ENCODE measurements around the gene RBM26.

The RBM26 gene

DNA sequence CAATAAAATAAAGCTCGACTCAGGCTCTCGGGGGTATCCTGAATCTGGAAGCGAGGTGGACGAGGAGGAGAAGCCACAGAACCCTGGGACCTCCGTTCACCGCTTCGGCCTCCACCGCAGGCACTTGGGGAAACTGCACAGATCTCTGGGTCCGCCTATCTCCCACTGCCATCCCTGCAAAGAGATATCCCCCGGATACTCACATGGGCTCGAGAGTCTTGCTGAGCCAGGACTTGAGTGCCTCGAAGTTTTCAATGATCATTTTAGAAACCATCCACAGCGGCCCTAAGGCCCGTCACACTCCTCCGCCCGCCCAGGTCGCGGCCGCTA, 589 bp downstream of the RBM26 start:
- H3K36me3 ChIP-seq (replicated peaks in 1 of 2; ENCODE audit: control insufficient read depth in 2 of 2, insufficient read depth in 2 of 2, low read length in 2 of 2), result peaks cover 0 to 36% of the 10 kb centered on the region in 2 donors
- H3K4me3 ChIP-seq (ENCODE audit: low read length in 2 of 2), result peak overlapping the region; percentile 96 to 97
- DNase-seq (ENCODE audit: low spot score), result no peak
- no peak overlapping the region for H2BK12ac ChIP-seq (ENCODE audit: low read length)
- no peaks in the 10 kb centered on the region for H3K27me3 ChIP-seq (ENCODE audit: control insufficient read depth in 3 of 3, insufficient read depth in 3 of 3, low read depth in 1 of 3, low read length in 3 of 3)
- H3K27ac ChIP-seq (replicated peaks; ENCODE audit: low read length), result peak overlapping the region; percentile 95
- no peak overlapping the region for H3K23ac ChIP-seq (ENCODE audit: low read depth, low read length, poor library complexity)
- no peak overlapping the region for H3K4ac ChIP-seq (ENCODE audit: low read length)
- H2BK120ac ChIP-seq (ENCODE audit: low read depth, low read length), result no peak overlapping the region
- H3K9me3 ChIP-seq (replicated peaks in 1 of 2; ENCODE audit: control insufficient read depth in 2 of 2, insufficient read depth in 1 of 2, low read depth in 1 of 2, low read length in 2 of 2), result peaks cover 0 to 11% of the 10 kb centered on the region in 2 donors
- no peaks in the 10 kb centered on the region for H3K79me1 ChIP-seq (ENCODE audit: low read depth, low read length)
- peak overlapping the region; percentile 98 for H2AFZ ChIP-seq (ENCODE audit: low read length)
- peak overlapping the region; percentile 42 for H3K4me2 ChIP-seq (ENCODE audit: insufficient read depth, low read length, poor library complexity, severe bottlenecking)
- no peak overlapping the region for H3K14ac ChIP-seq (ENCODE audit: low read length)
- WGBS, 2 donors (ENCODE audit: extremely low coverage in 2 of 2, insufficient read length in 2 of 2, insufficient replicate concordance in 1 of 2), result no CpG with 5 or more reads among the region's 19 CpGs
- peak overlapping the region; percentile 69 for H2BK5ac ChIP-seq (ENCODE audit: low read length)
- no peak overlapping the region for H2AK5ac ChIP-seq (ENCODE audit: low read depth, low read length)
- H2BK15ac ChIP-seq (ENCODE audit: low read length), result no peak overlapping the region
- H4K8ac ChIP-seq (ENCODE audit: low read depth, low read length), result no peak overlapping the region
- H3K18ac ChIP-seq (ENCODE audit: low read length), result peak overlapping the region; percentile 93
- H3K9ac ChIP-seq (ENCODE audit: low read depth, low read length, poor library complexity), result peak overlapping the region; percentile 78
- H3K4me1 ChIP-seq (ENCODE audit: control insufficient read depth in 2 of 2, insufficient read depth in 1 of 2, low read depth in 1 of 2, low read length in 2 of 2), result peaks cover 9 to 17% of the 10 kb centered on the region in 2 donors
- no peak overlapping the region for H4K91ac ChIP-seq (ENCODE audit: low read depth, low read length, poor library complexity)

DNA sequence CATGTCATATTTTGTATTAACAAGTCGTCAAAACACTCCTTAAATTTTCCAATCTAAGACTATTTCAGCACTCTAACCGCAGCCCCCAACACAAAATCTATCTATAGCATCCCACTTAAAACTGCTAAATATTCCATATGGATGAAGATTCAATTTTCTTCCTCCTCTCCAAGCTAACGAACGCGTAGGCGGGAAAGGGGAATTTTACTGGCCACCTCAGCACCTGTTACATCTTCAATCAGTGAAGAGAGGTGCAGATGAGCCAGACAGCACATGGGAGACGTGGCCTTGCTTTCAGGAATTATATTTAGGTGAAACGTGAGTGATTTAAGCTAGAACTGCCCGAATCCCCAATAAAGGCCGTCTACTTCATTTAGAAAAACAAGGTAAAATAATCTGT, 1.1 kb downstream of the RBM26 start:
- Histone ChIP-seq H3K9me3 (replicated peaks in 1 of 2; ENCODE audit: control insufficient read depth in 2 of 2, insufficient read depth in 1 of 2, low read depth in 1 of 2, low read length in 2 of 2) (peaks cover 0 to 11% of the 10 kb centered on the region in 2 donors), H3K4me1 (ENCODE audit: control insufficient read depth in 2 of 2, insufficient read depth in 1 of 2, low read depth in 1 of 2, low read length in 2 of 2) (peaks cover 9 to 17% of the 10 kb centered on the region in 2 donors), H3K14ac (ENCODE audit: low read length) (no peak overlapping the region), H3K18ac (ENCODE audit: low read length) (no peak overlapping the region), H3K4me2 (ENCODE audit: insufficient read depth, low read length, poor library complexity, severe bottlenecking) (peak overlapping the region; percentile 66), H3K9ac (ENCODE audit: low read depth, low read length, poor library complexity) (no peak overlapping the region), H2BK15ac (ENCODE audit: low read length) (no peak overlapping the region), H3K4me3 (ENCODE audit: low read length in 2 of 2) (peak overlapping the region; percentile 96 to 97), H3K27me3 (ENCODE audit: control insufficient read depth in 3 of 3, insufficient read depth in 3 of 3, low read depth in 1 of 3, low read length in 3 of 3) (no peaks in the 10 kb centered on the region), H2BK12ac (ENCODE audit: low read length) (no peak overlapping the region), H2AFZ (ENCODE audit: low read length) (peak overlapping the region; percentile 98), H2BK5ac (ENCODE audit: low read length) (no peak overlapping the region), H3K23ac (ENCODE audit: low read depth, low read length, poor library complexity) (no peak overlapping the region), H2BK120ac (ENCODE audit: low read depth, low read length) (no peak overlapping the region), H3K4ac (ENCODE audit: low read length) (no peak overlapping the region), H4K8ac (ENCODE audit: low read depth, low read length) (no peak overlapping the region), H3K27ac (replicated peaks; ENCODE audit: low read length) (no peak overlapping the region), H4K91ac (ENCODE audit: low read depth, low read length, poor library complexity) (no peak overlapping the region), H2AK5ac (ENCODE audit: low read depth, low read length) (no peak overlapping the region), H3K79me1 (ENCODE audit: low read depth, low read length) (no peaks in the 10 kb centered on the region), H3K36me3 (replicated peaks in 1 of 2; ENCODE audit: control insufficient read depth in 2 of 2, insufficient read depth in 2 of 2, low read length in 2 of 2) (peaks cover 0 to 41% of the 10 kb centered on the region in 2 donors)
- no peak for DNase-seq (ENCODE audit: low spot score)
- WGBS, 2 donors (ENCODE audit: extremely low coverage in 2 of 2, insufficient read length in 2 of 2, insufficient replicate concordance in 1 of 2), result no CpG with 5 or more reads among the region's 10 CpGs

DNA sequence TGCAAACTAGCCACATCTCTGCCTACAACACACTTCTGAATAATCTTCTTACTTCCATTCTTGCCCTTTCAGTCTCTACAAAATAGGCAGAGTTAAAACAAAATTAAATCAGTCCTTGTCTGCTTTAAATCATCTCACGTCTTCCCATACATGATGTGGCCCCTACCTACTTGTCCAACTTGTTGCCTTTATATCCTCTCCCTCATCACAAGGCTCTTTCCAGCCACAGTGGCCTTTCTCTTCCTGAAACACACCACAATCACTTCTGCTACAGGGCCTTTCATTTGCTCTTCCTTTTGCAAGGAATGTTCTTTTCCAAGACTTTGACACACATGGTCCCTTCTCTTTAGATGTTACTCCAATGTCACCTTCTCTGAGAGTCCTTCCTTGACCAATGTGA, 1.7 kb downstream of the RBM26 start:
- DNase-seq (ENCODE audit: low spot score), result no peak
- H3K9ac ChIP-seq (ENCODE audit: low read depth, low read length, poor library complexity), result no peak overlapping the region
- peak overlapping the region; percentile 13 to 97 for H3K4me3 ChIP-seq (ENCODE audit: low read length in 2 of 2)

DNA sequence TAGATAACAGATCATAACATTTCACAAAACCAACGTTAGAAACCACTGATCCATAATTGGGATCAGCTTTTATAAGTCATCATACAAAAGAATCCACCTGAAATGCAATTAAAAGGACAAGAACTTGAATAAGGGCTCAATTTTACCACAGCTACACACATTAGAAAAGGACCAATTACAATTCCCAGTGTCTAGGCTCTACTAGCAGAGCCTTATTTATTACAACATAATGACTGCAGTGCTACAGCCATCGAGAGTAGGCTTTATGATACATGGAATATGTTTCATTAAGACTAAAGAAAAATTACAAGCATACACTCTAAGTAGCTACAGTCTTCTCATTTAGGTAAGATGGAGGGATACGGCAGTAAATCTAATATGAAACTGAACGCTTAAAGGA, 2.9 kb downstream of the RBM26 start:
- H3K9me3 ChIP-seq (replicated peaks in 1 of 2; ENCODE audit: control insufficient read depth in 2 of 2, insufficient read depth in 1 of 2, low read depth in 1 of 2, low read length in 2 of 2), result peaks cover 0 to 20% of the 10 kb centered on the region in 2 donors
- H3K79me1 ChIP-seq (ENCODE audit: low read depth, low read length), result no peaks in the 10 kb centered on the region
- H4K8ac ChIP-seq (ENCODE audit: low read depth, low read length), result no peak overlapping the region
- no peak overlapping the region for H3K9ac ChIP-seq (ENCODE audit: low read depth, low read length, poor library complexity)
- no peak overlapping the region for H3K14ac ChIP-seq (ENCODE audit: low read length)
- no peak overlapping the region for H3K4me3 ChIP-seq (ENCODE audit: low read length in 2 of 2)
- H2BK12ac ChIP-seq (ENCODE audit: low read length), result no peak overlapping the region
- no peak overlapping the region for H2AFZ ChIP-seq (ENCODE audit: low read length)
- no peak overlapping the region for H3K23ac ChIP-seq (ENCODE audit: low read depth, low read length, poor library complexity)
- no peak overlapping the region for H3K4me2 ChIP-seq (ENCODE audit: insufficient read depth, low read length, poor library complexity, severe bottlenecking)
- H3K18ac ChIP-seq (ENCODE audit: low read length), result no peak overlapping the region
- no peaks in the 10 kb centered on the region for H3K27me3 ChIP-seq (ENCODE audit: control insufficient read depth in 3 of 3, insufficient read depth in 3 of 3, low read depth in 1 of 3, low read length in 3 of 3)
- no peak overlapping the region for H2BK120ac ChIP-seq (ENCODE audit: low read depth, low read length)
- H3K4me1 ChIP-seq (ENCODE audit: control insufficient read depth in 2 of 2, insufficient read depth in 1 of 2, low read depth in 1 of 2, low read length in 2 of 2), result peaks cover 10 to 17% of the 10 kb centered on the region in 2 donors
- WGBS, 2 donors (ENCODE audit: extremely low coverage in 2 of 2, insufficient read length in 2 of 2, insufficient replicate concordance in 1 of 2), result no CpG with 5 or more reads among the region's 4 CpGs
- no peak for DNase-seq (ENCODE audit: low spot score)
- no peak overlapping the region for H3K4ac ChIP-seq (ENCODE audit: low read length)
- H4K91ac ChIP-seq (ENCODE audit: low read depth, low read length, poor library complexity), result no peak overlapping the region
- H3K27ac ChIP-seq (replicated peaks; ENCODE audit: low read length), result no peak overlapping the region
- H2BK15ac ChIP-seq (ENCODE audit: low read length), result no peak overlapping the region
- H2BK5ac ChIP-seq (ENCODE audit: low read length), result no peak overlapping the region
- peaks cover 0 to 57% of the 10 kb centered on the region in 2 donors for H3K36me3 ChIP-seq (replicated peaks in 1 of 2; ENCODE audit: control insufficient read depth in 2 of 2, insufficient read depth in 2 of 2, low read length in 2 of 2)
- H2AK5ac ChIP-seq (ENCODE audit: low read depth, low read length), result no peak overlapping the region

More for the DNA sequence above, 1.7 kb downstream of the RBM26 start:
- Histone ChIP-seq H3K23ac (ENCODE audit: low read depth, low read length, poor library complexity) (no peak overlapping the region), H3K4me2 (ENCODE audit: insufficient read depth, low read length, poor library complexity, severe bottlenecking) (peak overlapping the region; percentile 38), H2BK5ac (ENCODE audit: low read length) (no peak overlapping the region), H3K14ac (ENCODE audit: low read length) (no peak overlapping the region), H3K27ac (replicated peaks; ENCODE audit: low read length) (no peak overlapping the region), H2AK5ac (ENCODE audit: low read depth, low read length) (no peak overlapping the region), H3K4me1 (ENCODE audit: control insufficient read depth in 2 of 2, insufficient read depth in 1 of 2, low read depth in 1 of 2, low read length in 2 of 2) (peaks cover 10 to 17% of the 10 kb centered on the region in 2 donors), H4K91ac (ENCODE audit: low read depth, low read length, poor library complexity) (no peak overlapping the region), H2BK15ac (ENCODE audit: low read length) (no peak overlapping the region), H2BK12ac (ENCODE audit: low read length) (no peak overlapping the region), H3K4ac (ENCODE audit: low read length) (no peak overlapping the region), H3K18ac (ENCODE audit: low read length) (no peak overlapping the region), H3K27me3 (ENCODE audit: control insufficient read depth in 3 of 3, insufficient read depth in 3 of 3, low read depth in 1 of 3, low read length in 3 of 3) (no peaks in the 10 kb centered on the region), H4K8ac (ENCODE audit: low read depth, low read length) (no peak overlapping the region), H2BK120ac (ENCODE audit: low read depth, low read length) (no peak overlapping the region), H3K9me3 (replicated peaks in 1 of 2; ENCODE audit: control insufficient read depth in 2 of 2, insufficient read depth in 1 of 2, low read depth in 1 of 2, low read length in 2 of 2) (peaks cover 0 to 11% of the 10 kb centered on the region in 2 donors), H2AFZ (ENCODE audit: low read length) (no peak overlapping the region), H3K79me1 (ENCODE audit: low read depth, low read length) (no peaks in the 10 kb centered on the region), H3K36me3 (replicated peaks in 1 of 2; ENCODE audit: control insufficient read depth in 2 of 2, insufficient read depth in 2 of 2, low read length in 2 of 2) (peaks cover 0 to 48% of the 10 kb centered on the region in 2 donors)
- no CpG with 5 or more reads among the region's 1 CpG for WGBS, 2 donors (ENCODE audit: extremely low coverage in 2 of 2, insufficient read length in 2 of 2, insufficient replicate concordance in 1 of 2)

Measured in neuronal stem cell (in vitro differentiated cells).